ENCODE measurements around the gene GRM8.

GRM8 gene

GRCh38 chr7:127039541-127039940 lies 213.2 kb downstream of the GRM8 start:
- H3K27me3 ChIP-seq (ENCODE audit: insufficient read depth, low read length): no peaks in the 10 kb centered on the region
- no peak overlapping the region for H3K9ac ChIP-seq (ENCODE audit: low read length)
- H3F3A ChIP-seq (ENCODE audit: insufficient read depth, low read length): no peaks in the 10 kb centered on the region
- H3K79me2 ChIP-seq (ENCODE audit: insufficient read depth, low read length): no peaks in the 10 kb centered on the region
- no peak overlapping the region for H2AFZ ChIP-seq (ENCODE audit: low read length)
- no peak overlapping the region for H3K27ac ChIP-seq (ENCODE audit: low read depth, low read length, poor library complexity, severe bottlenecking)
- TF ChIP-seq EZH2 (IDR thresholded peaks at IDR 0.05; ENCODE audit: borderline replicate concordance, low read length) (no peak), CTCF (IDR thresholded peaks at IDR 0.05; ENCODE audit: low read length) (no peak)
- no peaks in the 10 kb centered on the region for H3K9me2 ChIP-seq (ENCODE audit: low read depth, low read length)
- no peak overlapping the region for H3K4me2 ChIP-seq (ENCODE audit: low read length)
- no peaks in the 10 kb centered on the region for H3K36me3 ChIP-seq (ENCODE audit: insufficient read depth, low read length)
- no peaks in the 10 kb centered on the region for H3K4me1 ChIP-seq (ENCODE audit: insufficient read depth, low read length, severe bottlenecking)
- no peaks in the 10 kb centered on the region for H3K9me3 ChIP-seq (ENCODE audit: low read length)
- no peak overlapping the region for H3K4me3 ChIP-seq (ENCODE audit: low read depth, low read length, poor library complexity, severe bottlenecking)
- no peaks in the 10 kb centered on the region for H4K20me1 ChIP-seq (ENCODE audit: insufficient read depth, low read length)

GRCh38 chr7:127035203-127035849 lies 217.4 kb downstream of the GRM8 start:
- Histone ChIP-seq H3K9ac (ENCODE audit: low read length) (no peak overlapping the region), H3K27ac (ENCODE audit: low read depth, low read length, poor library complexity, severe bottlenecking) (no peak overlapping the region), H3K27me3 (ENCODE audit: insufficient read depth, low read length) (no peaks in the 10 kb centered on the region), H3K9me3 (ENCODE audit: low read length) (no peaks in the 10 kb centered on the region), H3K79me2 (ENCODE audit: insufficient read depth, low read length) (no peaks in the 10 kb centered on the region), H3K4me1 (ENCODE audit: insufficient read depth, low read length, severe bottlenecking) (no peaks in the 10 kb centered on the region), H2AFZ (ENCODE audit: low read length) (no peak overlapping the region), H3F3A (ENCODE audit: insufficient read depth, low read length) (no peaks in the 10 kb centered on the region), H3K36me3 (ENCODE audit: insufficient read depth, low read length) (no peaks in the 10 kb centered on the region), H4K20me1 (ENCODE audit: insufficient read depth, low read length) (no peaks in the 10 kb centered on the region), H3K9me2 (ENCODE audit: low read depth, low read length) (no peaks in the 10 kb centered on the region), H3K4me2 (ENCODE audit: low read length) (no peak overlapping the region), H3K4me3 (ENCODE audit: low read depth, low read length, poor library complexity, severe bottlenecking) (no peak overlapping the region)
- TF ChIP-seq CTCF (IDR thresholded peaks at IDR 0.05; ENCODE audit: low read length): no peak

- Histone ChIP-seq H3K4me2 (ENCODE audit: low read length) (no peak overlapping the region), H3K36me3 (ENCODE audit: insufficient read depth, low read length) (no peaks in the 10 kb centered on the region), H3K79me2 (ENCODE audit: insufficient read depth, low read length) (no peaks in the 10 kb centered on the region), H4K20me1 (ENCODE audit: insufficient read depth, low read length) (no peaks in the 10 kb centered on the region), H3K4me1 (ENCODE audit: insufficient read depth, low read length, severe bottlenecking) (no peaks in the 10 kb centered on the region), H3K9ac (ENCODE audit: low read length) (no peak overlapping the region), H3K4me3 (ENCODE audit: low read depth, low read length, poor library complexity, severe bottlenecking) (no peak overlapping the region), H3K9me2 (ENCODE audit: low read depth, low read length) (no peaks in the 10 kb centered on the region), H2AFZ (ENCODE audit: low read length) (no peak overlapping the region), H3F3A (ENCODE audit: insufficient read depth, low read length) (no peaks in the 10 kb centered on the region), H3K9me3 (ENCODE audit: low read length) (no peaks in the 10 kb centered on the region), H3K27me3 (ENCODE audit: insufficient read depth, low read length) (no peaks in the 10 kb centered on the region), H3K27ac (ENCODE audit: low read depth, low read length, poor library complexity, severe bottlenecking) (no peak overlapping the region)
- TF ChIP-seq EZH2 (IDR thresholded peaks at IDR 0.05; ENCODE audit: borderline replicate concordance, low read length): no peak
- TF ChIP-seq CTCF (IDR thresholded peaks at IDR 0.05; ENCODE audit: low read length): no peak
These were observed 218.4 kb downstream of the GRM8 start for GRCh38 chr7:127034186-127034806.
